Right ventricle myocardium superior (tissue), 1 donor: ENCODE data around the gene ZNF488. TPM values are rescaled to one million over a fixed set of nuclear protein-coding genes. Genes with fewer than 3 reads are reported as not detected.
"Not testable (repeated sequence)": the region's sequence is repeated elsewhere in the genome, so short reads cannot be mapped to it uniquely, and the experiment has no call there.

Experiments
- ATAC-seq: fragments of 200-7000 bp; cut with Tn5 transposase; one replicate; pipeline ENCODE4 v1.9.1; 2020; ENCODE audit warnings: mild to moderate bottlenecking; ENCODE audit not compliant: poor library complexity
- DNase-seq: peaks from one replicate; pipeline ENCODE4 v3.0.0-alpha.2; 2020
- intact Hi-C: fragments of 100-400 bp; cut with DNase I; formaldehyde crosslinking; loops from one replicate; pipeline ENCODE4 v1.11.2; 2022
- total RNA-seq: library from RNA; stranded (reverse); fragmentation: NEBNext Ultra II Directional; extraction: Animal tissue kit (Norgen Biotek cat#: 25700); gene quantifications from one replicate; pipeline ENCODE4 v1.2.1, GENCODE V29; 2021
- donor health status: DM: no; HTN: yes; CAD: no; lungs with severe emphysema.

ZNF488 gene
- total RNA-seq, 1 donor from 2014 or later, result not detected

GRCh38 chr10:47396311-47396717 is 12.2 kb upstream of the ZNF488 start:
- ATAC-seq (no peak), DNase-seq (no peak)
- intact Hi-C loops, result no loop called here

GRCh38 chr10:47389619-47390018 is 5.5 kb upstream of the ZNF488 start:
- ATAC-seq (no peak), DNase-seq (no peak)
- intact Hi-C loops, result no loop called here

- ATAC-seq, result no peak
- intact Hi-C loops, result no loop called here
- no peak for DNase-seq
Measured at GRCh38 chr10:47388879-47389278, 4.8 kb upstream of the ZNF488 start.

- DNase-seq, ATAC-seq, intact Hi-C loops: not testable (repeated sequence)
Measured at GRCh38 chr10:47386104-47386503, 2.0 kb upstream of the ZNF488 start.

- intact Hi-C loops, result no loop called here
- no peak for ATAC-seq
- no peak for DNase-seq
Measured at GRCh38 chr10:47383261-47384147, 589 bp downstream of the ZNF488 start.

- DNase-seq (no peak), ATAC-seq (no peak)
- intact Hi-C loops, result no loop called here
Measured at GRCh38 chr10:47381427-47382379, 2.4 kb downstream of the ZNF488 start.

- DNase-seq, result no peak
- no peak for ATAC-seq
- intact Hi-C loops, result no loop called here
Measured at GRCh38 chr10:47381103-47381395, 3.0 kb downstream of the ZNF488 start.

GRCh38 chr10:47380341-47381102 is 3.6 kb downstream of the ZNF488 start:
- DNase-seq (no peak), ATAC-seq (no peak)
- intact Hi-C loops, result no loop called here

- DNase-seq (no peak), ATAC-seq (no peak)
- intact Hi-C loops, result no loop called here
Measured at GRCh38 chr10:47379901-47380300, 4.2 kb downstream of the ZNF488 start.

- DNase-seq, result no peak
- intact Hi-C loops, result no loop called here
- no peak for ATAC-seq
Measured at GRCh38 chr10:47379445-47379785, 4.7 kb downstream of the ZNF488 start.

- DNase-seq (no peak), ATAC-seq (no peak)
- intact Hi-C loops, result no loop called here
Measured at GRCh38 chr10:47378606-47379444, 5.3 kb downstream of the ZNF488 start.

GRCh38 chr10:47378183-47378510 is 5.9 kb downstream of the ZNF488 start:
- intact Hi-C loops, result no loop called here
- DNase-seq (no peak), ATAC-seq (no peak)

GRCh38 chr10:47376522-47377220 is 7.4 kb downstream of the ZNF488 start:
- no peak for DNase-seq
- intact Hi-C loops, result no loop called here
- ATAC-seq, result no peak

GRCh38 chr10:47374611-47375536 is 9.2 kb downstream of the ZNF488 start:
- DNase-seq (no peak), ATAC-seq (no peak)
- intact Hi-C loops, result no loop called here

- intact Hi-C loops, result no loop called here
- ATAC-seq (no peak), DNase-seq (no peak)
Measured at GRCh38 chr10:47372726-47373125, 11.4 kb downstream of the ZNF488 start.

- ATAC-seq, result no peak
- DNase-seq, result no peak
- intact Hi-C loops, result no loop called here
Measured at GRCh38 chr10:47371629-47372485, 12.2 kb downstream of the ZNF488 start.
